GM12891 (cell line): ENCODE data around the gene ARFGEF2.

ENCODE experiments used
- POLR2A ChIP-seq: IDR thresholded peaks from 2 replicates; pipeline ENCODE4 v1.6.1; 2011; ENCODE audit warnings: low read depth, low read length, control low read depth
- POLR2AphosphoS5 ChIP-seq: IDR thresholded peaks from 2 replicates; pipeline ENCODE4 v1.6.1; 2011; ENCODE audit warnings: low read depth, low read length, control low read depth
- SPI1 ChIP-seq: IDR thresholded peaks from 2 replicates; pipeline ENCODE4 v1.6.1; 2011; ENCODE audit warnings: low read depth, low read length, control low read depth
- TAF1 ChIP-seq: IDR thresholded peaks from 2 replicates; pipeline ENCODE4 v1.6.1; 2011; ENCODE audit warnings: low read depth, low read length, control low read depth

GRCh38 chr20:48903705-48904104, 17.8 kb upstream of the ARFGEF2 start:
- no peak for TF ChIP-seq POLR2A
- no peak for TF ChIP-seq POLR2AphosphoS5
- TF ChIP-seq TAF1 = no peak
- no peak for TF ChIP-seq SPI1
